GM12801 (cell line): ENCODE data around the gene CDH4.

Experiments
- CTCF ChIP-seq: IDR thresholded peaks from one replicate; pipeline ENCODE4 v1.5.1; 2011; ENCODE audit warnings: control low read depth; ENCODE audit not compliant: insufficient read length; ENCODE audit errors: extremely low read depth

The CDH4 gene

GRCh38 chr20:61756966-61757677, 505.1 kb downstream of the CDH4 start:
- no peak for TF ChIP-seq CTCF

- no peak for TF ChIP-seq CTCF
Measured at GRCh38 chr20:61757678-61758563, 505.9 kb downstream of the CDH4 start.

GRCh38 chr20:61758564-61759200, 506.6 kb downstream of the CDH4 start:
- no peak for TF ChIP-seq CTCF

- no peak for TF ChIP-seq CTCF
Measured at GRCh38 chr20:61759286-61760065, 507.4 kb downstream of the CDH4 start.

GRCh38 chr20:61760321-61760720, 508.3 kb downstream of the CDH4 start:
- TF ChIP-seq CTCF = no peak

- no peak for TF ChIP-seq CTCF
Measured at GRCh38 chr20:61760731-61761130, 508.7 kb downstream of the CDH4 start.
